ENCODE results near the gene TMEM163.

Gene TMEM163

GRCh38 chr2:134425724-134426496, 292.9 kb downstream of the TMEM163 start:
- DNase-seq = no peak

GRCh38 chr2:134421556-134422328, 297.1 kb downstream of the TMEM163 start:
- DNase-seq = no peak

- no peak for DNase-seq
These were observed 297.9 kb downstream of the TMEM163 start for GRCh38 chr2:134420920-134421319.

- no peak for DNase-seq
These were observed 298.5 kb downstream of the TMEM163 start for GRCh38 chr2:134420259-134420658.

GRCh38 chr2:134417968-134418582, 300.7 kb downstream of the TMEM163 start:
- DNase-seq = no peak

- no peak for DNase-seq
These were observed 302.2 kb downstream of the TMEM163 start for GRCh38 chr2:134416637-134417036.

- no peak for DNase-seq
These were observed 302.8 kb downstream of the TMEM163 start for GRCh38 chr2:134416018-134416417.

- no peak for DNase-seq
These were observed 304.9 kb downstream of the TMEM163 start for GRCh38 chr2:134413912-134414311.

GRCh38 chr2:134413430-134413829, 305.4 kb downstream of the TMEM163 start:
- DNase-seq = no peak

- no peak for DNase-seq
These were observed 306.2 kb downstream of the TMEM163 start for GRCh38 chr2:134412639-134412999.

GRCh38 chr2:134411828-134412638, 306.8 kb downstream of the TMEM163 start:
- peak; percentile 45 for DNase-seq

- DNase-seq = no peak
These were observed 307.4 kb downstream of the TMEM163 start for GRCh38 chr2:134411279-134411827.

GRCh38 chr2:134410831-134411231, 308.0 kb downstream of the TMEM163 start:
- DNase-seq = no peak

GRCh38 chr2:134410006-134410405, 308.8 kb downstream of the TMEM163 start:
- no peak for DNase-seq

GRCh38 chr2:134408791-134409190, 310.0 kb downstream of the TMEM163 start:
- no peak for DNase-seq

GRCh38 chr2:134408386-134408785, 310.4 kb downstream of the TMEM163 start:
- DNase-seq = no peak

- DNase-seq = no peak
These were observed 311.5 kb downstream of the TMEM163 start for GRCh38 chr2:134407154-134407890.

- no peak for DNase-seq
These were observed 312.1 kb downstream of the TMEM163 start for GRCh38 chr2:134406736-134407135.

GRCh38 chr2:134406311-134406710, 312.5 kb downstream of the TMEM163 start:
- DNase-seq = no peak
